HepG2 (cell line): ENCODE results near the gene CTU2. TPM values are rescaled to one million over a fixed set of nuclear protein-coding genes. Genes with fewer than 3 reads are reported as not detected.

Experiments
- ARID4A ChIP-seq: sonication (generic); formaldehyde crosslinking; IDR thresholded peaks from 2 replicates; pipeline ENCODE4 v1.5.0; 2020; ENCODE audit warnings: mild to moderate bottlenecking, missing genetic modification reagents, borderline replicate concordance
- CHD4 ChIP-seq: fragments of 200-600 bp; sonication (generic); IDR thresholded peaks from 2 replicates; pipeline ENCODE4 v1.7.0; 2017; ENCODE audit warnings: mild to moderate bottlenecking, low read length, borderline replicate concordance
- ETV6 ChIP-seq: sonication (generic); formaldehyde crosslinking; conservative IDR thresholded peaks from 2 replicates; pipeline ENCODE4 v1.4.0; 2020; ENCODE audit warnings: missing genetic modification reagents
- FOXA3 ChIP-seq: IDR thresholded peaks from 2 replicates; pipeline ENCODE4 v1.6.1; 2016; ENCODE audit warnings: missing genetic modification reagents, missing compliant biosample characterization
- MAF1 ChIP-seq: sonication (generic); formaldehyde crosslinking; IDR thresholded peaks from 2 replicates; pipeline ENCODE4 v1.5.0; 2020; ENCODE audit warnings: missing genetic modification reagents, borderline replicate concordance
- MTERF4 ChIP-seq: sonication (generic); formaldehyde crosslinking; IDR thresholded peaks from 2 replicates; pipeline ENCODE4 v1.8.0; 2023; ENCODE audit warnings: mild to moderate bottlenecking, missing genetic modification reagents
- MZF1 ChIP-seq: sonication (generic); formaldehyde crosslinking; IDR thresholded peaks from 2 replicates; pipeline ENCODE4 v1.8.1; 2023; ENCODE audit warnings: mild to moderate bottlenecking, missing genetic modification reagents, borderline replicate concordance
- NFE2L1 ChIP-seq: sonication (generic); formaldehyde crosslinking; IDR thresholded peaks from 2 replicates; pipeline ENCODE4 v1.4.0; 2020; ENCODE audit warnings: missing genetic modification reagents, mild to moderate bottlenecking, borderline replicate concordance
- NFYB ChIP-seq: sonication (generic); formaldehyde crosslinking; IDR thresholded peaks from 2 replicates; pipeline ENCODE4 v1.4.0; 2020; ENCODE audit warnings: missing genetic modification reagents
- NR1H2 ChIP-seq: sonication (generic); formaldehyde crosslinking; IDR thresholded peaks from 2 replicates; pipeline ENCODE4 v1.8.1; 2022; ENCODE audit warnings: low read depth, missing genetic modification reagents, borderline replicate concordance
- RBFOX2 ChIP-seq: fragments of 200-400 bp; formaldehyde crosslinking; IDR thresholded peaks from 2 replicates; pipeline ENCODE4 v1.6.1; 2017; ENCODE audit warnings: low read depth, mild to moderate bottlenecking, low read length
- ZNF207 ChIP-seq: fragments of 450-650 bp; IDR thresholded peaks from 2 replicates; pipeline ENCODE4 v1.6.1; 2016; ENCODE audit warnings: antibody characterized with exemption, borderline replicate concordance
- ZNF784 ChIP-seq: sonication (generic); formaldehyde crosslinking; IDR thresholded peaks from 2 replicates; pipeline ENCODE4 v1.5.1; 2020; ENCODE audit warnings: missing genetic modification reagents, mild to moderate bottlenecking, borderline replicate concordance
- polyA plus RNA-seq, 8 experiments: library from polyadenylated mRNA; depleted of rRNA in 3 of 8; stranded (reverse) in 7 of 8; unstranded in 1 of 8; fragments of >200 nt; fragmentation: Illumina TruSeq in 4 of 8; extraction: Trizol in 4 of 8; gene quantifications; 2 replicates each; pipeline versions ENCODE4 v1.2.1 to v1.2.3, GENCODE V29; 2011 to 2016; ENCODE audit warnings: low read depth in 4 of 8, missing spikeins in 1 of 8, mixed read lengths in 1 of 8; ENCODE audit not compliant: insufficient read depth in 1 of 8
- total RNA-seq, 5 experiments: library from RNA; depleted of rRNA; stranded (reverse); fragments of >200 nt; fragmentation: Illumina TruSeq; extraction: Trizol; gene quantifications; 2 replicates each; pipeline ENCODE4 v1.2.3, GENCODE V29; 2016; ENCODE audit warnings: low read depth in 1 of 5
- TF ChIP-seq, protein P1 (sequence below): sonication (generic); formaldehyde crosslinking; IDR thresholded peaks from 2 replicates; pipeline ENCODE4 v1.4.0; 2020; ENCODE audit warnings: mild to moderate bottlenecking, missing genetic modification reagents
- TF ChIP-seq, protein P2 (sequence below): sonication (generic); formaldehyde crosslinking; IDR thresholded peaks from 2 replicates; pipeline ENCODE4 v1.4.0; 2020; ENCODE audit warnings: mild to moderate bottlenecking, missing genetic modification reagents
- TF ChIP-seq, protein P3 (sequence below): sonication (generic); formaldehyde crosslinking; IDR thresholded peaks from 2 replicates; pipeline ENCODE4 v1.4.0; 2020; ENCODE audit warnings: missing genetic modification reagents, borderline replicate concordance

Gene CTU2
- total and polyA plus RNA-seq, 2 of the 13 experiments (the other 11 are each of a cell fraction or from before 2014, with no cell fraction given) = 13.3 to 21.9 TPM

DNA sequence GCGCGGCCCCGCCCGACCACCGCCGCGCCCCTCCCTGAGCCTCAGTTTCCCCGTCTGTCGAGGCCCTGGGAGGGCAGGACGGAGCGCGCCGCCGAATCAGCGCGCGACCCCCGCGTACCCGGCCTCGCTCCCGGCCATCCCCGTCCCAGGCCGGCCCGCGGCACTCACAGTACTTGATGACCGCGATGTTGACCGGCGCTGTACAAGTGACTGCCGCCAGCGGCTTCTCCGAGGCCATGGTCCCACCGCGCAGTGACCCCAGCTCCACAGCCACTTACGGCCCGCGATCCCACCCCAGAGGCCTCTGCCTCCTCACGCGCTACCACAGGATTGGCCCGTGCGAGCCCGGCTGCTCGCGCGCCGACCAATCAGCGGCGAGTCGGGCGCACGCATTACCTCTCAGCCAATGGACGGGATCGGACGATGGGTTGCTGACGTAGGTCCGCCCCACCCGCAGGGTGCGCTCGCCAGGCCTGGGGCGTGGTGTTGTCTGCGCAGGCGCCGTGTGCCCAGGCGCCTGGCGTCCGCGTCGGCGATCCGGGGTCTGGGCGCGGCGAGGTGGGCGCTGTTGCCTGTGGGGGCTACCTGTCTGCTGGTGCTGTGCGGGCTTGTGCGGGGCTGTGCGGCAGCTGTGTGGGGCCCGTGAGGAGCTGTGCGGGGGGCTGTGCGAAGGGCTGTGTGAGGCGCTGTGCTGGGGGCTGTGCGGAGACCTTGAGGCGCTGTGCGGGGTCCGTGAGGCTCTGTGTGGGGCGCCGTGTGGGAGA lies 43.3 kb upstream of the CTU2 start, which contains the start of gene MVD (continued):
- TF ChIP-seq, protein P1, sequence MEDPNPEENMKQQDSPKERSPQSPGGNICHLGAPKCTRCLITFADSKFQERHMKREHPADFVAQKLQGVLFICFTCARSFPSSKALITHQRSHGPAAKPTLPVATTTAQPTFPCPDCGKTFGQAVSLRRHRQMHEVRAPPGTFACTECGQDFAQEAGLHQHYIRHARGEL (CRISPR knock-in tag) = peak; percentile 74; the same call in 1 of the 2 replicates
- no peak for TF ChIP-seq NFE2L1
- TF ChIP-seq ZNF784 (CRISPR knock-in tag) = peak; percentile 91
- peak; percentile 56 for TF ChIP-seq FOXA3 (CRISPR knock-in tag)
- TF ChIP-seq MZF1 = no peak
- TF ChIP-seq NR1H2 (CRISPR knock-in tag) = 0 out of 2 replicates have a peak, but pooled peaks have one; percentile 4
- TF ChIP-seq, protein P2, sequence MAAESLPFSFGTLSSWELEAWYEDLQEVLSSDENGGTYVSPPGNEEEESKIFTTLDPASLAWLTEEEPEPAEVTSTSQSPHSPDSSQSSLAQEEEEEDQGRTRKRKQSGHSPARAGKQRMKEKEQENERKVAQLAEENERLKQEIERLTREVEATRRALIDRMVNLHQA (CRISPR knock-in tag) = no peak
- TF ChIP-seq ETV6 (CRISPR knock-in tag) = no peak; the same call in 1 of the 2 replicates
- peak; percentile 100 for TF ChIP-seq NFYB
- no peak for TF ChIP-seq MAF1 (CRISPR knock-in tag)
- TF ChIP-seq ARID4A = peak; percentile 99
- TF ChIP-seq RBFOX2 = peak; percentile 97
- TF ChIP-seq MTERF4 = peak; percentile 76
- no peak for TF ChIP-seq ZNF207
- TF ChIP-seq CHD4 = no peak
- TF ChIP-seq, protein P3, sequence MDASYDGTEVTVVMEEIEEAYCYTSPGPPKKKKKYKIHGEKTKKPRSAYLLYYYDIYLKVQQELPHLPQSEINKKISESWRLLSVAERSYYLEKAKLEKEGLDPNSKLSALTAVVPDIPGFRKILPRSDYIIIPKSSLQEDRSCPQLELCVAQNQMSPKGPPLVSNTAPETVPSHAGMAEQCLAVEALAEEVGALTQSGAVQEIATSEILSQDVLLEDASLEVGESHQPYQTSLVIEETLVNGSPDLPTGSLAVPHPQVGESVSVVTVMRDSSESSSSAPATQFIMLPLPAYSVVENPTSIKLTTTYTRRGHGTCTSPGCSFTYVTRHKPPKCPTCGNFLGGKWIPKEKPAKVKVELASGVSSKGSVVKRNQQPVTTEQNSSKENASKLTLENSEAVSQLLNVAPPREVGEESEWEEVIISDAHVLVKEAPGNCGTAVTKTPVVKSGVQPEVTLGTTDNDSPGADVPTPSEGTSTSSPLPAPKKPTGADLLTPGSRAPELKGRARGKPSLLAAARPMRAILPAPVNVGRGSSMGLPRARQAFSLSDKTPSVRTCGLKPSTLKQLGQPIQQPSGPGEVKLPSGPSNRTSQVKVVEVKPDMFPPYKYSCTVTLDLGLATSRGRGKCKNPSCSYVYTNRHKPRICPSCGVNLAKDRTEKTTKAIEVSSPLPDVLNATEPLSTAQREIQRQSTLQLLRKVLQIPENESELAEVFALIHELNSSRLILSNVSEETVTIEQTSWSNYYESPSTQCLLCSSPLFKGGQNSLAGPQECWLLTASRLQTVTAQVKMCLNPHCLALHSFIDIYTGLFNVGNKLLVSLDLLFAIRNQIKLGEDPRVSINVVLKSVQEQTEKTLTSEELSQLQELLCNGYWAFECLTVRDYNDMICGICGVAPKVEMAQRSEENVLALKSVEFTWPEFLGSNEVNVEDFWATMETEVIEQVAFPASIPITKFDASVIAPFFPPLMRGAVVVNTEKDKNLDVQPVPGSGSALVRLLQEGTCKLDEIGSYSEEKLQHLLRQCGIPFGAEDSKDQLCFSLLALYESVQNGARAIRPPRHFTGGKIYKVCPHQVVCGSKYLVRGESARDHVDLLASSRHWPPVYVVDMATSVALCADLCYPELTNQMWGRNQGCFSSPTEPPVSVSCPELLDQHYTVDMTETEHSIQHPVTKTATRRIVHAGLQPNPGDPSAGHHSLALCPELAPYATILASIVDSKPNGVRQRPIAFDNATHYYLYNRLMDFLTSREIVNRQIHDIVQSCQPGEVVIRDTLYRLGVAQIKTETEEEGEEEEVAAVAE (CRISPR knock-in tag) = peak; percentile 95
